ENCODE data around the gene SPHK1. TPM values are rescaled to one million over a fixed set of nuclear protein-coding genes. Genes with fewer than 3 reads are reported as not detected.

The SPHK1 gene
- total RNA-seq, 1 experiment from 2014 or later: 18.2 TPM

DNA sequence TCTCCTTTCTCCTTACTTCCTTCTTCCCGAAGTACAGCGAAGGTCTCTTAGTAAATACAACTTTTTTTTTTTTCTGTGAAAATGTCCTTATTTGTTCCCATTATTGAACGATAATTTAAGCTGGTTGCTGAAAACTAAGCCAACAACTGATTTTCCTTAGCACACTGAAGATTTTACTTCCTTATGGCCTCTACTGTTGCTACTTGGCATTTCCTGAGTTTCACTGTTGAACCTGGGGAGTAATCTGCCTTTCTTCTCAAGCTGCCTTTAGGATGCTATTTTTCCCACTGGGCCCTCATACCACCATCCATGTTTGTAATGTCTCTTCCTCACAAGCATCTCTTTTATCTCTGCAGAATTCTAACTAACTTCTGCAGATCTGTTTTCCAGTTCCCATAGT is 42.4 kb downstream of the SPHK1 start:
- no peak overlapping the region for H3K27ac ChIP-seq (ENCODE audit: low read length)
- no peaks in the 10 kb centered on the region for H3K36me3 ChIP-seq (ENCODE audit: control insufficient read depth, insufficient read depth, low read length)
- in situ Hi-C loops (cut with HindIII; ENCODE audit: low pct_unique_long_range_greater_than_20kb, low sequenced_read_pairs): no loop called here
- H3K4me3 ChIP-seq (ENCODE audit: low read depth in 2 of 2, low read length in 2 of 2): no peak overlapping the region
- ChIA-PET CTCF (interaction anchor here (0.7 kb wide), 1 partner anchor 187 kb away, joined by 4 read pairs; no protein-coding TSS in a partner anchor), POLR2A (interaction anchor here (0.7 kb wide), 1 partner anchor 285 kb away, joined by 3 read pairs; no protein-coding TSS in a partner anchor)
- BruUV-seq (replicated peaks): no TSS peak
- ATAC-seq (no peak), DNase-seq (ENCODE audit: low read depth, low spot score) (no peak)
- no peaks in the 10 kb centered on the region for H3K9me3 ChIP-seq (ENCODE audit: control insufficient read depth, insufficient read depth, low read depth, low read length)
- intact Hi-C loops (cut with micrococcal nuclease; ENCODE audit: unreplicated experiment): no loop called here
- no peaks in the 10 kb centered on the region for H3K4me1 ChIP-seq (ENCODE audit: control insufficient read depth, insufficient read depth, low read length)
- TF ChIP-seq, protein P1, sequence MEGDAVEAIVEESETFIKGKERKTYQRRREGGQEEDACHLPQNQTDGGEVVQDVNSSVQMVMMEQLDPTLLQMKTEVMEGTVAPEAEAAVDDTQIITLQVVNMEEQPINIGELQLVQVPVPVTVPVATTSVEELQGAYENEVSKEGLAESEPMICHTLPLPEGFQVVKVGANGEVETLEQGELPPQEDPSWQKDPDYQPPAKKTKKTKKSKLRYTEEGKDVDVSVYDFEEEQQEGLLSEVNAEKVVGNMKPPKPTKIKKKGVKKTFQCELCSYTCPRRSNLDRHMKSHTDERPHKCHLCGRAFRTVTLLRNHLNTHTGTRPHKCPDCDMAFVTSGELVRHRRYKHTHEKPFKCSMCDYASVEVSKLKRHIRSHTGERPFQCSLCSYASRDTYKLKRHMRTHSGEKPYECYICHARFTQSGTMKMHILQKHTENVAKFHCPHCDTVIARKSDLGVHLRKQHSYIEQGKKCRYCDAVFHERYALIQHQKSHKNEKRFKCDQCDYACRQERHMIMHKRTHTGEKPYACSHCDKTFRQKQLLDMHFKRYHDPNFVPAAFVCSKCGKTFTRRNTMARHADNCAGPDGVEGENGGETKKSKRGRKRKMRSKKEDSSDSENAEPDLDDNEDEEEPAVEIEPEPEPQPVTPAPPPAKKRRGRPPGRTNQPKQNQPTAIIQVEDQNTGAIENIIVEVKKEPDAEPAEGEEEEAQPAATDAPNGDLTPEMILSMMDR (IDR thresholded peaks at IDR 0.05): no peak
- TF ChIP-seq TCF7L2 (IDR thresholded peaks at IDR 0.05; ENCODE audit: low read depth, low read length) (no peak), SIN3A (IDR thresholded peaks at IDR 0.05; ENCODE audit: borderline replicate concordance, insufficient read depth, low read depth, low read length) (no peak), POLR2AphosphoS5 (IDR thresholded peaks at IDR 0.05; ENCODE audit: low read depth, low read length) (no peak)
- TF ChIP-seq, protein P2, sequence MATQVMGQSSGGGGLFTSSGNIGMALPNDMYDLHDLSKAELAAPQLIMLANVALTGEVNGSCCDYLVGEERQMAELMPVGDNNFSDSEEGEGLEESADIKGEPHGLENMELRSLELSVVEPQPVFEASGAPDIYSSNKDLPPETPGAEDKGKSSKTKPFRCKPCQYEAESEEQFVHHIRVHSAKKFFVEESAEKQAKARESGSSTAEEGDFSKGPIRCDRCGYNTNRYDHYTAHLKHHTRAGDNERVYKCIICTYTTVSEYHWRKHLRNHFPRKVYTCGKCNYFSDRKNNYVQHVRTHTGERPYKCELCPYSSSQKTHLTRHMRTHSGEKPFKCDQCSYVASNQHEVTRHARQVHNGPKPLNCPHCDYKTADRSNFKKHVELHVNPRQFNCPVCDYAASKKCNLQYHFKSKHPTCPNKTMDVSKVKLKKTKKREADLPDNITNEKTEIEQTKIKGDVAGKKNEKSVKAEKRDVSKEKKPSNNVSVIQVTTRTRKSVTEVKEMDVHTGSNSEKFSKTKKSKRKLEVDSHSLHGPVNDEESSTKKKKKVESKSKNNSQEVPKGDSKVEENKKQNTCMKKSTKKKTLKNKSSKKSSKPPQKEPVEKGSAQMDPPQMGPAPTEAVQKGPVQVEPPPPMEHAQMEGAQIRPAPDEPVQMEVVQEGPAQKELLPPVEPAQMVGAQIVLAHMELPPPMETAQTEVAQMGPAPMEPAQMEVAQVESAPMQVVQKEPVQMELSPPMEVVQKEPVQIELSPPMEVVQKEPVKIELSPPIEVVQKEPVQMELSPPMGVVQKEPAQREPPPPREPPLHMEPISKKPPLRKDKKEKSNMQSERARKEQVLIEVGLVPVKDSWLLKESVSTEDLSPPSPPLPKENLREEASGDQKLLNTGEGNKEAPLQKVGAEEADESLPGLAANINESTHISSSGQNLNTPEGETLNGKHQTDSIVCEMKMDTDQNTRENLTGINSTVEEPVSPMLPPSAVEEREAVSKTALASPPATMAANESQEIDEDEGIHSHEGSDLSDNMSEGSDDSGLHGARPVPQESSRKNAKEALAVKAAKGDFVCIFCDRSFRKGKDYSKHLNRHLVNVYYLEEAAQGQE (IDR thresholded peaks at IDR 0.05; ENCODE audit: insufficient read depth in 1 of 2, low read depth in 2 of 2, low read length in 1 of 2): no peak
- no peaks in the 10 kb centered on the region for H3K27me3 ChIP-seq (ENCODE audit: control insufficient read depth, insufficient read depth, low read length)

DNA sequence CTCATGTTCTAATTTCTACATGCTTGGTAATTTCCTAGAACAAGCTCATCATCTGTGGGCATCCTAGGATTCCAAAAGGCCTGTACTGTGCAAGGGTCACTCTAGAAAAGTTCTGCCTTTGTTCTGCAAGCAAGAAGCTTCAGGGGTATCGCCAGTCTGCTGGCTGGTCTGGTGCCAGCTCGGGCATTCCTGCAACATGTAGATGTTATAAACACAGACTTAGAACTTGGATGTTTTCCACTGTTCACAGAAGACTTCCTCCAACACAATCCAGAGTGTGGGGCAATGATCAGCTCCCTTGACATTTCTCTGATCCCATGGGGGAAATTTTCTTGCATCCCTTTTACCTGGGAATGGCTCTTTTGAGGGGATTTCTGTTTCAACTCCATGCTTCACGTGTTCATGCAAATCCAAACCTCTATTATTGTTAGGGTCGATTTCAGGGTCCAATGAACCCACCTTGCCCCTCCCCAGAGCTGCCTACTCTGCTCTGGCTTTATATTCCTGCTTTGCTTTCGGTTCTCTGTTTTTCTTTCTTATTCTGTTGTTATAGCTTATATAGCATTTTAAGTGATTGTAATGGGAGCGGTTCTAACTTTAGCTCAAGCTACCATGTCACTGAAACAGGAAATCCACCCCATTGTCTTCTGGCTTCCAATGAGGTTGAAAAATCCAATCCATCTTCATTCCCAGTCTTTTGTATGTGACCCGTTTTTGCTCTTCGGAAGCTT is 43.3 kb downstream of the SPHK1 start:
- TF ChIP-seq TCF7L2 (IDR thresholded peaks at IDR 0.05; ENCODE audit: low read depth, low read length): no peak
- TF ChIP-seq, protein P2 (IDR thresholded peaks at IDR 0.05; ENCODE audit: insufficient read depth in 1 of 2, low read depth in 2 of 2, low read length in 1 of 2): no peak
- no peak for TF ChIP-seq POLR2AphosphoS5 (IDR thresholded peaks at IDR 0.05; ENCODE audit: low read depth, low read length)
- TF ChIP-seq, protein P1 (IDR thresholded peaks at IDR 0.05): no peak
- no peak for TF ChIP-seq SIN3A (IDR thresholded peaks at IDR 0.05; ENCODE audit: borderline replicate concordance, insufficient read depth, low read depth, low read length)
- intact Hi-C loops (cut with micrococcal nuclease; ENCODE audit: unreplicated experiment): no loop called here
- no peak for DNase-seq (ENCODE audit: low read depth, low spot score)
- ChIA-PET POLR2A (interaction anchor here (0.6 kb wide), 2 partner anchors 76 to 99 kb away, joined by 3 to 4 read pairs; no protein-coding TSS in a partner anchor), CTCF (interaction anchor here (0.6 to 1.1 kb wide), 2 partner anchors 19 to 109 kb away, joined by 3 to 4 read pairs; no protein-coding TSS in a partner anchor)
- Histone ChIP-seq H3K36me3 (ENCODE audit: control insufficient read depth, insufficient read depth, low read length) (no peaks in the 10 kb centered on the region), H3K27me3 (ENCODE audit: control insufficient read depth, insufficient read depth, low read length) (no peaks in the 10 kb centered on the region), H3K27ac (ENCODE audit: low read length) (no peak overlapping the region), H3K4me3 (ENCODE audit: low read depth in 2 of 2, low read length in 2 of 2) (no peak overlapping the region), H3K4me1 (ENCODE audit: control insufficient read depth, insufficient read depth, low read length) (no peaks in the 10 kb centered on the region), H3K9me3 (ENCODE audit: control insufficient read depth, insufficient read depth, low read depth, low read length) (no peaks in the 10 kb centered on the region)
- ATAC-seq: no peak
- BruUV-seq (replicated peaks): no TSS peak
- in situ Hi-C loops (cut with HindIII; ENCODE audit: low pct_unique_long_range_greater_than_20kb, low sequenced_read_pairs): no loop called here

Measured in Panc1 (cell line).